A549 (cell line): Measurements from ENCODE around the gene UBE2D1. TPM values are rescaled to one million over a fixed set of nuclear protein-coding genes. Genes with fewer than 3 reads are reported as not detected.

ENCODE experiments used
- ATAC-seq, 2 experiments: fragments of 200-7000 bp in 1 of 2; fragments of >200 bp in 1 of 2; cut with Nextera tagmentation in 1 of 2; cut with Tn5 transposase in 1 of 2; 3 replicates each; pipeline versions ENCODE4 v1.8.0 to v1.9.1; 2018 to 2020; ENCODE audit warnings: mild to moderate bottlenecking in 1 of 2, moderate library complexity in 1 of 2
- CTCF ChIA-PET: fragments of 300-600 bp; sonication (Branson Sonifier 250); formaldehyde crosslinking; extraction: SDS; loops from one replicate; lab custom pipeline; 2021; ENCODE audit warnings: antibody characterized with exemption, inconsistent platforms; lab: Yijun Ruan, JAX
- POLR2A ChIA-PET: fragments of 350-600 bp; formaldehyde crosslinking; extraction: SDS; loops from one replicate; lab custom pipeline; 2021; ENCODE audit warnings: antibody characterized with exemption, inconsistent platforms; lab: Yijun Ruan, JAX
- DNase-seq, 2 experiments: peaks; one replicate each; pipeline versions ENCODE4 v3.0.0 to v3.0.0-alpha.2; 2011 to 2016; ENCODE audit warnings: low read depth in 1 of 2, low spot score in 1 of 2
- FAIRE-seq: peaks from 2 replicates; lab custom pipeline; 2011; peaks lifted over from hg19 to GRCh38; lab: Jason Lieb, UNC
- H3K27ac ChIP-seq, 2 experiments: fragments of >200 bp; sonication (Bioruptor Twin); formaldehyde crosslinking; 3 replicates each; pipeline ENCODE4 v1.5.1; 2016 to 2017
- H3K4me1 ChIP-seq: fragments of >200 bp; sonication (Bioruptor Twin); formaldehyde crosslinking; 3 replicates; pipeline ENCODE4 v1.6.1; 2016
- H3K4me2 ChIP-seq: fragments of >200 bp; sonication (Bioruptor Twin); formaldehyde crosslinking; 3 replicates; pipeline ENCODE4 v1.6.1; 2016
- H3K4me3 ChIP-seq: fragments of >200 bp; sonication (Bioruptor Twin); formaldehyde crosslinking; 3 replicates; pipeline ENCODE4 v1.5.1; 2016
- H3K9me3 ChIP-seq: fragments of >200 bp; sonication (Bioruptor Twin); formaldehyde crosslinking; 3 replicates; pipeline ENCODE4 v1.6.1; 2016
- BCL3 ChIP-seq: fragments of >200 bp; sonication (Bioruptor Twin); formaldehyde crosslinking; IDR thresholded peaks from 3 replicates; pipeline ENCODE4 v1.6.1; 2016
- CBX2 ChIP-seq: fragments of 200-600 bp; sonication (generic); IDR thresholded peaks from 2 replicates; pipeline ENCODE4 v1.6.1; 2016; ENCODE audit warnings: low read depth, mild to moderate bottlenecking, borderline replicate concordance
- CBX8 ChIP-seq: fragments of 200-600 bp; sonication (generic); IDR thresholded peaks from 2 replicates; pipeline ENCODE4 v1.6.1; 2016
- CHD2 ChIP-seq: fragments of 150-350 bp; IDR thresholded peaks from 2 replicates; pipeline ENCODE4 v1.6.1; 2014; ENCODE audit warnings: low read length; ENCODE audit not compliant: partially characterized antibody
- CTCF ChIP-seq: fragments of >200 bp; sonication (Bioruptor Twin); formaldehyde crosslinking; IDR thresholded peaks from 3 replicates; pipeline ENCODE4 v1.5.1; 2016
- E2F6 ChIP-seq: IDR thresholded peaks from 2 replicates; pipeline ENCODE4 v1.6.1; 2012; ENCODE audit warnings: low read depth, borderline replicate concordance
- EP300 ChIP-seq, 2 experiments: fragments of >200 bp; sonication (Bioruptor Twin); formaldehyde crosslinking; IDR thresholded peaks; 2 replicates in 1 of 2; 3 replicates in 1 of 2; pipeline ENCODE4 v1.6.1; 2016 to 2017
- FOXS1 ChIP-seq: fragments of 250-450 bp; sonication (Bioruptor Pico); IDR thresholded peaks from 2 replicates; pipeline ENCODE4 v1.5.0; 2020; ENCODE audit warnings: mild to moderate bottlenecking, moderate library complexity
- GATA3 ChIP-seq: IDR thresholded peaks from 2 replicates; pipeline ENCODE4 v1.6.1; 2012; ENCODE audit warnings: borderline replicate concordance
- HDAC2 ChIP-seq: fragments of 200-600 bp; sonication (generic); IDR thresholded peaks from 2 replicates; pipeline ENCODE4 v1.6.1; 2016
- HOXA7 ChIP-seq: fragments of 250-450 bp; sonication (Bioruptor Pico); IDR thresholded peaks from 2 replicates; pipeline ENCODE4 v1.5.0; 2020; ENCODE audit warnings: mild to moderate bottlenecking, moderate library complexity
- HOXB13 ChIP-seq: fragments of 250-450 bp; sonication (Bioruptor Pico); IDR thresholded peaks from 2 replicates; pipeline ENCODE4 v1.5.0; 2020; ENCODE audit warnings: low read depth, mild to moderate bottlenecking, moderate library complexity
- KDM1A ChIP-seq: fragments of 200-600 bp; sonication (generic); IDR thresholded peaks from 2 replicates; pipeline ENCODE4 v1.6.1; 2016; ENCODE audit warnings: low read depth, mild to moderate bottlenecking
- MYC ChIP-seq: IDR thresholded peaks from 2 replicates; pipeline ENCODE4 v1.6.1; 2012; ENCODE audit warnings: mild to moderate bottlenecking, inconsistent platforms, low read length, improper control_type of control experiment, borderline replicate concordance
- NFE2L2 ChIP-seq: fragments of 150-350 bp; conservative IDR thresholded peaks from 2 replicates; pipeline ENCODE4 v1.6.1; 2014; ENCODE audit warnings: low read length
- PHF8 ChIP-seq: fragments of 200-600 bp; sonication (generic); IDR thresholded peaks from 2 replicates; pipeline ENCODE4 v1.6.1; 2016; ENCODE audit warnings: low read depth, mild to moderate bottlenecking, antibody characterized with exemption, moderate library complexity, borderline replicate concordance
- POLR2AphosphoS2 ChIP-seq: conservative IDR thresholded peaks from 2 replicates; pipeline ENCODE4 v1.6.1; 2012; ENCODE audit warnings: low read length, improper control_type of control experiment, inconsistent platforms
- RAD21 ChIP-seq, 2 experiments: fragments of >200 bp in 1 of 2; sonication (Bioruptor Twin) in 1 of 2; formaldehyde crosslinking in 1 of 2; IDR thresholded peaks in 1 of 2; conservative IDR thresholded peaks in 1 of 2; 2 replicates in 1 of 2; 3 replicates in 1 of 2; pipeline ENCODE4 v1.6.1; 2012 to 2018; ENCODE audit warnings: inconsistent platforms in 1 of 2
- RARB ChIP-seq: fragments of 250-450 bp; sonication (Bioruptor Pico); IDR thresholded peaks from 2 replicates; pipeline ENCODE4 v1.8.0; 2021; ENCODE audit warnings: mild to moderate bottlenecking, moderate library complexity
- RFX5 ChIP-seq: fragments of 450-650 bp; IDR thresholded peaks from 2 replicates; pipeline ENCODE4 v1.7.1; 2014; ENCODE audit warnings: antibody characterized with exemption, mild to moderate bottlenecking, moderate library complexity
- SMC3 ChIP-seq: fragments of >200 bp; sonication (Bioruptor Twin); formaldehyde crosslinking; IDR thresholded peaks from 3 replicates; pipeline ENCODE4 v1.6.1; 2018; ENCODE audit warnings: inconsistent platforms
- TP53 ChIP-seq: fragments of 250-450 bp; sonication (Bioruptor Pico); IDR thresholded peaks from 2 replicates; pipeline ENCODE4 v1.5.0; 2021; ENCODE audit warnings: mild to moderate bottlenecking, moderate library complexity
- ZC3H11A ChIP-seq: fragments of 450-650 bp; IDR thresholded peaks from 2 replicates; pipeline ENCODE4 v1.6.1; 2014; ENCODE audit warnings: antibody characterized with exemption, mild to moderate bottlenecking
- ZNF302 ChIP-seq: fragments of 250-450 bp; sonication (Bioruptor Pico); IDR thresholded peaks from 2 replicates; pipeline ENCODE4 v1.9.0; 2021; ENCODE audit warnings: inconsistent platforms, mild to moderate bottlenecking, moderate library complexity
- ZSCAN20 ChIP-seq: fragments of 250-450 bp; sonication (Bioruptor Pico); IDR thresholded peaks from 2 replicates; pipeline ENCODE4 v1.8.0; 2022; ENCODE audit warnings: mild to moderate bottlenecking, moderate library complexity
- WGBS: methylation state at CpG from one replicate; pipeline ENCODE4 v1.1.6; 2017; ENCODE audit errors: missing lambda C conversion rate; 5-methylcytosine and 5-hydroxymethylcytosine counted together
- polyA plus RNA-seq, 4 experiments: library from polyadenylated mRNA; depleted of rRNA in 3 of 4; stranded (reverse); fragments of >200 nt; fragmentation: RNase III in 1 of 4; extraction: RNeasy Plus Mini Kit Qiagen cat#74134 plus additional on column Dnase treatment in 1 of 4; gene quantifications; 2 replicates in 3 of 4; 3 replicates in 1 of 4; pipeline ENCODE4 v1.2.3, GENCODE V29; 2011 to 2017
- TF ChIP-seq, protein P1 (sequence below): fragments of 250-450 bp; sonication (Bioruptor Pico); IDR thresholded peaks from 2 replicates; pipeline ENCODE4 v1.5.0; 2020; ENCODE audit warnings: low read depth, mild to moderate bottlenecking, moderate library complexity
- TF ChIP-seq, protein P2 (sequence below): IDR thresholded peaks from 2 replicates; pipeline ENCODE4 v1.6.1; 2012

Gene UBE2D1
- polyA plus RNA-seq, 2 of the 4 experiments (the other 2 are of a cell fraction): 18.1 to 40.5 TPM

DNA sequence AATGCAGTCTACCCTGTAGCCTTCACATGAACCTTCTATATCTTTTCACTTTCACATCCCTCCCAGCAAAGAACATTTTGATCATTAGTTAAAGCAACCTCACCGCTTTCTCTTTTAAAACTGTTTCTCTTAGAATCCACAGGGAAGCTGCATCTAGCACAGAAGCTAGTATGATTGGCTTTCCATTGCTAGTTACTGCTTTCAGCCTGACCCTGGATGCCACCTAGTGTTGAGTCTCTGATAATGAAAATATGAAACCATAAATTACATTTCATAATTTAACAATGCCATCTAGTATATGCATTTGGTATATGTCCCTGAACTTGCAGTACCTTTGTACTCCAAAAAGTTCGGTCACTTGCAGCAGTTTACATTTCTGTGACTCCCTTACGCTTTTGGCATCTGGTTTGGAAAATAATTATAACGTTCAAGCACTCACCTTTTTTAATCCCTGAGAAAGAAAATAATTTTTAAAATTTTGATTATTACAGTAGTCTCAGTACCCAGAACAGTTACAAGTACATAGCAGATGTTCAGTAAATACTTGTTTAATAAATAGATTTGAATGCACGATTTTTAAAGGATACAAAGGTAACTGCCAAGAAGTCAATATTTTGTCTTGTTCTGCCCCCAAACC is 43.1 kb upstream of the UBE2D1 start:
- TF ChIP-seq SMC3: peak; percentile 96
- TF ChIP-seq TP53 (CRISPR knock-in tag): no peak
- TF ChIP-seq, protein P1, sequence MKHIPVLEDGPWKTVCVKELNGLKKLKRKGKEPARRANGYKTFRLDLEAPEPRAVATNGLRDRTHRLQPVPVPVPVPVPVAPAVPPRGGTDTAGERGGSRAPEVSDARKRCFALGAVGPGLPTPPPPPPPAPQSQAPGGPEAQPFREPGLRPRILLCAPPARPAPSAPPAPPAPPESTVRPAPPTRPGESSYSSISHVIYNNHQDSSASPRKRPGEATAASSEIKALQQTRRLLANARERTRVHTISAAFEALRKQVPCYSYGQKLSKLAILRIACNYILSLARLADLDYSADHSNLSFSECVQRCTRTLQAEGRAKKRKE: no peak
- peak; percentile 97 for TF ChIP-seq CTCF
- TF ChIP-seq RAD21 (conservative IDR thresholded peaks at IDR 0.05 in 1 of 2, IDR thresholded peaks at IDR 0.05 in 1 of 2): peak; percentile 93 to 95
- Histone ChIP-seq H3K9me3 (no peaks in the 10 kb centered on the region), H3K4me1 (no peaks in the 10 kb centered on the region), H3K4me2 (no peak overlapping the region; the same call in 2 of the 3 replicates), H3K4me3 (no peak overlapping the region), H3K27ac (no peak overlapping the region)
- DNase-seq: peak; percentile 15 to 66
- 8% methylated on average over 5 of the region's 5 CpGs for WGBS
- peak; percentile 83 to 92 for ATAC-seq
- peak; percentile 87 for FAIRE-seq
- ChIA-PET CTCF (interaction anchor here (0.7 to 7.7 kb wide), 30 partner anchors 9 to 586 kb away, joined by 3 to 221 read pairs (median 5); partner anchors contain the start of genes CISD1 and IPMK), POLR2A (interaction anchor here (0.6 to 2.6 kb wide), 2 partner anchors 44 to 50 kb away, joined by 7 to 15 read pairs; no protein-coding TSS in a partner anchor)

- 83% methylated on average over 5 of the region's 5 CpGs for WGBS
Measured at GRCh38 chr10:58293989-58294388, 40.8 kb upstream of the UBE2D1 start.

DNA sequence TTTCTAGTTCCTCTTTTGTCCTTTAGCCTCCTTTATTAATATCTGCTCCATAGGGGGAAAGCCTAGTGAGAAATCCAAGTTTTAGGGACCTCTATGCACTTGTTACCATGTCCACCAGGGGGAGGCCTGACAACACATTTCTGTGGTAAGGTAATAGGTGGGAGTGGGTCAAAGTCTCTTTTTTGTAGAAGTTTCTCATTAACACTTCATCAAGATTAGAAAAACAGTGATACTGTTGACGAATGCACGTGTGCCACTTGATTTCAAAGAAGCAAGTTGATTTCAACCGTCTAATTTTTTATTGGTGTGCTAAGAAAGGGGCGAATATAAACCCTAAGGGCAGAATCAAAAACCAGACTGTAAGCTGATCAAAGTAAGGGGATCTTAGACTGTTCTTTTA is 35.2 kb upstream of the UBE2D1 start:
- H3K4me2 ChIP-seq: no peak overlapping the region
- FAIRE-seq (peak; percentile 18), ATAC-seq (peak; percentile 94 to 97), DNase-seq (peak; percentile 62 to 68)
- no peak overlapping the region for H3K27ac ChIP-seq
- POLR2A ChIA-PET: interaction anchor here (1.0 kb wide), 1 partner anchor 87 kb away, joined by 3 read pairs; no protein-coding TSS in a partner anchor
- CTCF ChIA-PET: interaction anchor here (0.6 to 6.2 kb wide), 45 partner anchors 8 to 1750 kb away, joined by 3 to 71 read pairs (median 4); partner anchors contain the start of genes CISD1 and TFAM
- no peaks in the 10 kb centered on the region for H3K4me1 ChIP-seq
- H3K9me3 ChIP-seq: no peaks in the 10 kb centered on the region
- no peak overlapping the region for H3K4me3 ChIP-seq
- 33% methylated on average over 4 of the region's 4 CpGs for WGBS
- no peak for TF ChIP-seq ZC3H11A
- TF ChIP-seq PHF8: no peak
- no peak for TF ChIP-seq NFE2L2
- TF ChIP-seq BCL3: no peak
- TF ChIP-seq E2F6: no peak
- peak; percentile 90 for TF ChIP-seq SMC3
- no peak for TF ChIP-seq ZNF302
- no peak for TF ChIP-seq TP53 (CRISPR knock-in tag)
- TF ChIP-seq HDAC2: no peak
- TF ChIP-seq HOXB13 (CRISPR knock-in tag): no peak
- TF ChIP-seq FOXS1 (CRISPR knock-in tag): no peak
- peak; percentile 89 to 90 for TF ChIP-seq RAD21 (conservative IDR thresholded peaks at IDR 0.05 in 1 of 2, IDR thresholded peaks at IDR 0.05 in 1 of 2)
- peak; percentile 88 for TF ChIP-seq CTCF
- TF ChIP-seq RFX5: no peak
- TF ChIP-seq MYC: no peak
- no peak for TF ChIP-seq ZSCAN20
- TF ChIP-seq, protein P2, sequence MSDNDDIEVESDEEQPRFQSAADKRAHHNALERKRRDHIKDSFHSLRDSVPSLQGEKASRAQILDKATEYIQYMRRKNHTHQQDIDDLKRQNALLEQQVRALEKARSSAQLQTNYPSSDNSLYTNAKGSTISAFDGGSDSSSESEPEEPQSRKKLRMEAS: no peak
- no peak for TF ChIP-seq POLR2AphosphoS2
- TF ChIP-seq RARB (CRISPR knock-in tag): no peak
- no peak for TF ChIP-seq CBX2
- TF ChIP-seq KDM1A: no peak

More at GRCh38 chr10:58293989-58294388, 40.8 kb upstream of the UBE2D1 start:
- FAIRE-seq (no peak), ATAC-seq (no peak), DNase-seq (no peak)
- no peak overlapping the region for H3K4me2 ChIP-seq
- H3K9me3 ChIP-seq: no peaks in the 10 kb centered on the region
- ChIA-PET CTCF (interaction anchor here (0.6 to 7.7 kb wide), 5 partner anchors 8 to 1173 kb away, joined by 3 to 221 read pairs (median 3); no protein-coding TSS in a partner anchor), POLR2A (no interaction called here)
- no peak overlapping the region for H3K4me3 ChIP-seq
- no peaks in the 10 kb centered on the region for H3K4me1 ChIP-seq
- H3K27ac ChIP-seq: no peak overlapping the region
- no peak for TF ChIP-seq HOXA7 (CRISPR knock-in tag)
- TF ChIP-seq SMC3: no peak
- TF ChIP-seq POLR2AphosphoS2: no peak
- no peak for TF ChIP-seq EP300 (IDR thresholded peaks at IDR 0.05)
- no peak for TF ChIP-seq CBX8
- TF ChIP-seq KDM1A: no peak
- TF ChIP-seq CBX2: no peak
- no peak for TF ChIP-seq CHD2
- TF ChIP-seq GATA3: no peak
